ENCODE data around the gene MGAT5.
"Not testable (repeated sequence)": the region's sequence is repeated elsewhere in the genome, so short reads cannot be mapped to it uniquely, and the experiment has no call there.

MGAT5 gene

GRCh38 chr2:134275058-134275862 lies 21.4 kb downstream of the MGAT5 start:
- no peak for DNase-seq

GRCh38 chr2:134276381-134277172 lies 22.7 kb downstream of the MGAT5 start:
- no peak for DNase-seq
- intact Hi-C loops (cut with DNase I) = no loop called here

More at GRCh38 chr2:134275058-134275862, 21.4 kb downstream of the MGAT5 start:
- intact Hi-C loops (cut with DNase I) = no loop called here

- no peak for DNase-seq
- intact Hi-C loops (cut with DNase I) = no loop called here
Measured at GRCh38 chr2:134277223-134277622, 23.4 kb downstream of the MGAT5 start.

- no peak for DNase-seq
- intact Hi-C loops (cut with DNase I) = no loop called here
Measured at GRCh38 chr2:134278553-134278952, 24.7 kb downstream of the MGAT5 start.

GRCh38 chr2:134279417-134279816 lies 25.5 kb downstream of the MGAT5 start:
- intact Hi-C loops (cut with DNase I) = no loop called here
- no peak for DNase-seq

GRCh38 chr2:134280231-134280630 lies 26.4 kb downstream of the MGAT5 start:
- intact Hi-C loops (cut with DNase I) = no loop called here

GRCh38 chr2:134280726-134281125 lies 26.9 kb downstream of the MGAT5 start:
- intact Hi-C loops (cut with DNase I) = no loop called here
- DNase-seq = no peak

More at GRCh38 chr2:134280231-134280630, 26.4 kb downstream of the MGAT5 start:
- no peak for DNase-seq

- DNase-seq = no peak
- intact Hi-C loops (cut with DNase I) = no loop called here
Measured at GRCh38 chr2:134281815-134282419, 28.0 kb downstream of the MGAT5 start.

GRCh38 chr2:134282629-134283400 lies 28.9 kb downstream of the MGAT5 start:
- intact Hi-C loops (cut with DNase I) = no loop called here
- no peak for DNase-seq

- intact Hi-C loops (cut with DNase I) = no loop called here
Measured at GRCh38 chr2:134283661-134284060, 29.8 kb downstream of the MGAT5 start.

GRCh38 chr2:134284119-134284670 lies 30.3 kb downstream of the MGAT5 start:
- no peak for DNase-seq
- intact Hi-C loops (cut with DNase I) = no loop called here

More at GRCh38 chr2:134283661-134284060, 29.8 kb downstream of the MGAT5 start:
- DNase-seq = no peak

GRCh38 chr2:134287323-134287722 lies 33.5 kb downstream of the MGAT5 start:
- intact Hi-C loops (cut with DNase I) = no loop called here
- DNase-seq = no peak

GRCh38 chr2:134288814-134289213 lies 34.9 kb downstream of the MGAT5 start:
- no peak for DNase-seq
- intact Hi-C loops (cut with DNase I) = no loop called here

GRCh38 chr2:134289225-134289624 lies 35.4 kb downstream of the MGAT5 start:
- intact Hi-C loops (cut with DNase I) = no loop called here
- peak in 1 of 10 donors; percentile 83 for DNase-seq

GRCh38 chr2:134290358-134290757 lies 36.5 kb downstream of the MGAT5 start:
- DNase-seq = no peak
- intact Hi-C loops (cut with DNase I) = no loop called here

GRCh38 chr2:134292514-134292913 lies 38.6 kb downstream of the MGAT5 start:
- no peak for DNase-seq
- intact Hi-C loops (cut with DNase I) = no loop called here

GRCh38 chr2:134293719-134294537 lies 40.1 kb downstream of the MGAT5 start:
- no peak for DNase-seq
- intact Hi-C loops (cut with DNase I) = no loop called here

GRCh38 chr2:134294598-134294997 lies 40.7 kb downstream of the MGAT5 start:
- intact Hi-C loops (cut with DNase I); DNase-seq: not testable (repeated sequence)

GRCh38 chr2:134295441-134295840 lies 41.6 kb downstream of the MGAT5 start:
- DNase-seq = no peak
- intact Hi-C loops (cut with DNase I) = no loop called here
